A673 (cell line): ENCODE data around the gene MLPH.

ENCODE experiments used
- EZH2 ChIP-seq: fragments of 200-600 bp; sonication (generic); IDR thresholded peaks from 2 replicates; pipeline ENCODE4 v1.6.1; 2017; ENCODE audit warnings: borderline replicate concordance, low read depth, mild to moderate bottlenecking, mixed read lengths, antibody characterized with exemption, low read length; ENCODE audit not compliant: poor library complexity, severe bottlenecking
- TF ChIP-seq, protein P1 (sequence below): fragments of 300-800, 200-600 bp; sonication (generic); conservative IDR thresholded peaks from 2 replicates; pipeline ENCODE4 v1.5.1; 2017; ENCODE audit warnings: low read depth, mild to moderate bottlenecking, antibody characterized with exemption, low read length, moderate library complexity, mixed read lengths

GRCh38 chr2:237450108-237450507, 36.9 kb upstream of the MLPH start:
- TF ChIP-seq EZH2: no peak
- TF ChIP-seq, protein P1, sequence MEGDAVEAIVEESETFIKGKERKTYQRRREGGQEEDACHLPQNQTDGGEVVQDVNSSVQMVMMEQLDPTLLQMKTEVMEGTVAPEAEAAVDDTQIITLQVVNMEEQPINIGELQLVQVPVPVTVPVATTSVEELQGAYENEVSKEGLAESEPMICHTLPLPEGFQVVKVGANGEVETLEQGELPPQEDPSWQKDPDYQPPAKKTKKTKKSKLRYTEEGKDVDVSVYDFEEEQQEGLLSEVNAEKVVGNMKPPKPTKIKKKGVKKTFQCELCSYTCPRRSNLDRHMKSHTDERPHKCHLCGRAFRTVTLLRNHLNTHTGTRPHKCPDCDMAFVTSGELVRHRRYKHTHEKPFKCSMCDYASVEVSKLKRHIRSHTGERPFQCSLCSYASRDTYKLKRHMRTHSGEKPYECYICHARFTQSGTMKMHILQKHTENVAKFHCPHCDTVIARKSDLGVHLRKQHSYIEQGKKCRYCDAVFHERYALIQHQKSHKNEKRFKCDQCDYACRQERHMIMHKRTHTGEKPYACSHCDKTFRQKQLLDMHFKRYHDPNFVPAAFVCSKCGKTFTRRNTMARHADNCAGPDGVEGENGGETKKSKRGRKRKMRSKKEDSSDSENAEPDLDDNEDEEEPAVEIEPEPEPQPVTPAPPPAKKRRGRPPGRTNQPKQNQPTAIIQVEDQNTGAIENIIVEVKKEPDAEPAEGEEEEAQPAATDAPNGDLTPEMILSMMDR: no peak
